ENCODE results near the gene ZYG11B.
"Not testable (repeated sequence)": the region's sequence is repeated elsewhere in the genome, so short reads cannot be mapped to it uniquely, and the experiment has no call there.

Gene ZYG11B

DNA sequence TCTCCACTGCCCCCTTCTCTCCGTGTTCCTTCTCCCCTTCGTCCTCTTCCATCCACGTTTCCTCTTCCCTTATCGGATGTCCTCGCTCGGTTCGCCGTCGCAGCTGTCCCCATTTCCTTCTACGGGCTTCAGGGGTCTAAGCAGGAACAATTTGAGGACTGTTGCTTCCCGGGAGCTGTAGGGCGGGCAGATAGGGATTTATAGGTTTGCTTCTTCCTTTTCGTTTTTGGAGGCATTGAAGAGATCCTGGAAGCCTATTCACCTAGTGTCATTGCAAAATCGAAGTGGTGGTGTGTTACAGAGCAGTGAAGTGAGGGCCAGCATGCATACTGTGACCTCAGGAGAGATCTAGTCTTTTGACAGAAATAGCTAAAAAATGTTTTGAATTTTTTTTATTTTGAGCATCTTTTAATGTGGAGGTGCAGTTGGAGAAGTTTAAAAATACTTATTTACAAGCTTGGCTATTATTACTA, 897 bp downstream of the ZYG11B start:
- Mint-ChIP-seq H3K27ac (peak overlapping the region; percentile 87 to 90), H3K4me3 (peak overlapping the region; percentile 83 to 96), H3K9me3 (no peaks in the 10 kb centered on the region), H3K4me1 (ENCODE audit: low read depth in 2 of 2) (peaks cover 15 to 40% of the 10 kb centered on the region in 2 donors), H3K27me3 (peaks cover 0 to 16% of the 10 kb centered on the region in 2 donors), H3K36me3 (ENCODE audit: insufficient read depth) (peaks cover 8% of the 10 kb centered on the region)
- no peak for ATAC-seq (replicated peaks)
- DNase-seq = peak in 1 of 3 experiments; percentile 1

DNA sequence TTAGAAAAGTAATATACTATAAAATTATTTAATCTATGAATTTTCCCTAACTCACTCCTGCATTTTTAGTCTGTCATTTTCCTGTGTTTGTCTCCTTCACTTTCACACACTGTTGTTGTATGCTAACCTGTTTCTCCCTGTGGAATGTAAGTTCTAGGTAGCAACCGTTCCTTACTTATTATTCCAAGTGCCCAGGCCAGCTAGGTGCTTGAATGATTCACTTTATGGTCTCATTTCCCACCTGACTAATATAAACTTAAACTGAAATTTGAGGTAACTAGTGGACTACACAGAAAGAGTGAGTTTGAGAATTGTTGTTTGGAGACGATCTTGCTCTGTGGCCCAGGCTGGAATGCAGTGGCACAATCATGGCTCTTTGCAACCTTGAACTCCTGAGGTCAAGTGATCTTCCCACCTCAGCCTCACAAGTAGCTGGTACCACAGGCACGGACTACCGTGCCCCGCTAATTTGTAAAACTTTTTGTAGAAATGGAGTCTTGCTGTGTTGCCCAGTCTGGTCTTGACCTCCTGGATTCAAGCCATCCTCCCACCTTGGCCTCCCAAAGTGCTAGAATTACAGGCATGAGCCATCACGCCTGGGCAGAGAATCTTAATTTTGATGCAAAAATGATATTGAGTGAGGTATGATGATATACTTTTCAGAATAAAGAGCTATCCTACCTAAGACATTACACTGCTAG, 1.9 kb downstream of the ZYG11B start:
- Mint-ChIP-seq H3K4me1 (ENCODE audit: low read depth in 2 of 2) (peaks cover 15 to 40% of the 10 kb centered on the region in 2 donors), H3K27ac (peak overlapping the region; percentile 11 to 90), H3K36me3 (ENCODE audit: insufficient read depth) (peaks cover 11% of the 10 kb centered on the region), H3K9me3 (no peaks in the 10 kb centered on the region), H3K4me3 (peak overlapping the region in 1 of 2 donors; percentile 96), H3K27me3 (peaks cover 0 to 10% of the 10 kb centered on the region in 2 donors)
- DNase-seq = no peak
- no peak for ATAC-seq (replicated peaks)

DNA sequence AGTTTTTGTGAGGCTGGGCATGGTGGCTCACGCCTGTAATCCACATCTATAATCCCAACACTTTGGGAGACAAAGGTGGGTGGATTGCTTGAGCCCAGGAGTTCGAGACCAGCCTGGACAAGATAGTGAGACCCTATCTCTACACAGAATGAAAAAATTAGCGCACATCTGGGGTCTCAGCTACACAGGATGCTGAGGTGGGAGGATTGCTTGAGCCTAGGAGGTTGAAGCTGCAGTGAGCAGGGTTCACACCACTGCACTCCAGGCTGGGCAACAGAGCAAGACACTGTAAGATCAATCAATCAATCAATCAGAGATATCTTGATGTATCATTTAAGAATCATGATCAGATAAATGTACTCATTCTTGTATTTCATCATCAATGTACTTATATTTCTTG, 7.1 kb downstream of the ZYG11B start:
- Mint-ChIP-seq H3K36me3 (ENCODE audit: insufficient read depth) (peaks cover 14% of the 10 kb centered on the region), H3K9me3 (no peaks in the 10 kb centered on the region), H3K27me3 (no peaks in the 10 kb centered on the region), H3K4me1 (ENCODE audit: low read depth in 2 of 2) (peaks cover 7 to 8% of the 10 kb centered on the region in 2 donors), H3K27ac (no peak overlapping the region), H3K4me3 (no peak overlapping the region)
- DNase-seq (no peak), ATAC-seq (replicated peaks) (no peak)

- not testable (repeated sequence) for H3K27me3 Mint-ChIP-seq; ATAC-seq (replicated peaks); DNase-seq; H3K4me3 Mint-ChIP-seq; H3K9me3 Mint-ChIP-seq; H3K27ac Mint-ChIP-seq; H3K4me1 Mint-ChIP-seq (ENCODE audit: low read depth in 2 of 2)
- H3K36me3 Mint-ChIP-seq (ENCODE audit: insufficient read depth) = peaks cover 16% of the 10 kb centered on the region
These were observed 9.1 kb downstream of the ZYG11B start for GRCh38 chr1:52735371-52735770.

- peaks cover 0 to 3% of the 10 kb centered on the region in 2 donors for H3K4me1 Mint-ChIP-seq (ENCODE audit: low read depth in 2 of 2)
- H3K27ac Mint-ChIP-seq = peak overlapping the region in 1 of 2 donors; percentile 11
- H3K27me3 Mint-ChIP-seq = no peaks in the 10 kb centered on the region
- no peaks in the 10 kb centered on the region for H3K9me3 Mint-ChIP-seq
- H3K36me3 Mint-ChIP-seq (ENCODE audit: insufficient read depth) = peaks cover 10% of the 10 kb centered on the region
- ATAC-seq (replicated peaks) (no peak), DNase-seq (no peak)
- no peak overlapping the region for H3K4me3 Mint-ChIP-seq
These were observed 11.9 kb downstream of the ZYG11B start for GRCh38 chr1:52738148-52738547.

DNA sequence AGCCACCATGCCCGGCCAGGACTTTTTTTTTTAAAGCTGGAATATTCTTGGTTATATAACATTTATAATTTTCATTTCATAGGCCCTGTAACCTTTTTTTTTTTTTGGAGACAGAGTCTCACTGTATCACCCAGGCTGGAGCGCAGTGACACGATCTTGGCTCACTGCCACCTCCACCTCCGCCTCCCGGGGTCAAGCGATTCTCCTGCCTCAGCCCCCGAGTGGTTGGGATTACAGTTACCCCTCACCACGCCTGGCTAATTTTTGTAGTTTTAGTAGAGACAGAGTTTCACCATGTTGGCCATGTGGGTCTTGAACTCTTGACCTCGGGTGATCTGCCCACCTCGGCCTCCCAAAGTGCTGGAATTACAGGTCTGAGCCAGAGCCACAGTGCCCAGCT, 12.6 kb downstream of the ZYG11B start:
- H3K27ac Mint-ChIP-seq = no peak overlapping the region
- no peaks in the 10 kb centered on the region for H3K27me3 Mint-ChIP-seq
- H3K9me3 Mint-ChIP-seq = no peaks in the 10 kb centered on the region
- no peak for DNase-seq
- ATAC-seq (replicated peaks) = no peak
- peaks cover 10% of the 10 kb centered on the region for H3K36me3 Mint-ChIP-seq (ENCODE audit: insufficient read depth)
- peaks cover 0 to 3% of the 10 kb centered on the region in 2 donors for H3K4me1 Mint-ChIP-seq (ENCODE audit: low read depth in 2 of 2)
- H3K4me3 Mint-ChIP-seq = no peak overlapping the region

GRCh38 chr1:52739699-52740467, 13.6 kb downstream of the ZYG11B start:
- Mint-ChIP-seq H3K9me3 (no peaks in the 10 kb centered on the region), H3K36me3 (ENCODE audit: insufficient read depth) (peaks cover 7% of the 10 kb centered on the region)

GRCh38 chr1:52741259-52741658, 15.0 kb downstream of the ZYG11B start:
- DNase-seq = no peak
- no peaks in the 10 kb centered on the region for H3K9me3 Mint-ChIP-seq
- no peak overlapping the region for H3K4me3 Mint-ChIP-seq
- H3K27ac Mint-ChIP-seq = peak overlapping the region in 1 of 2 donors; percentile 57
- no peaks in the 10 kb centered on the region for H3K27me3 Mint-ChIP-seq
- ATAC-seq (replicated peaks) = no peak
- H3K4me1 Mint-ChIP-seq (ENCODE audit: low read depth in 2 of 2) = peaks cover 0 to 8% of the 10 kb centered on the region in 2 donors
- peaks cover 4% of the 10 kb centered on the region for H3K36me3 Mint-ChIP-seq (ENCODE audit: insufficient read depth)

More at GRCh38 chr1:52739699-52740467, 13.6 kb downstream of the ZYG11B start:
- Mint-ChIP-seq H3K27me3 (no peaks in the 10 kb centered on the region), H3K4me3 (no peak overlapping the region), H3K27ac (no peak overlapping the region), H3K4me1 (ENCODE audit: low read depth in 2 of 2) (peaks cover 0 to 6% of the 10 kb centered on the region in 2 donors)
- DNase-seq (no peak), ATAC-seq (replicated peaks) (no peak)

- no peak overlapping the region for H3K27ac Mint-ChIP-seq
- H3K36me3 Mint-ChIP-seq (ENCODE audit: insufficient read depth) = no peaks in the 10 kb centered on the region
- ATAC-seq (replicated peaks) (no peak), DNase-seq (no peak)
- H3K4me1 Mint-ChIP-seq (ENCODE audit: low read depth in 2 of 2) = peaks cover 4 to 9% of the 10 kb centered on the region in 2 donors
- no peak overlapping the region for H3K4me3 Mint-ChIP-seq
- H3K27me3 Mint-ChIP-seq = no peaks in the 10 kb centered on the region
- H3K9me3 Mint-ChIP-seq = no peaks in the 10 kb centered on the region
These were observed 19.9 kb downstream of the ZYG11B start for GRCh38 chr1:52746189-52746588.

- H3K9me3 Mint-ChIP-seq = no peaks in the 10 kb centered on the region
- no peak overlapping the region for H3K4me3 Mint-ChIP-seq
- no peak for DNase-seq
- H3K27me3 Mint-ChIP-seq = no peaks in the 10 kb centered on the region
- no peak overlapping the region for H3K27ac Mint-ChIP-seq
- no peaks in the 10 kb centered on the region for H3K36me3 Mint-ChIP-seq (ENCODE audit: insufficient read depth)
- H3K4me1 Mint-ChIP-seq (ENCODE audit: low read depth in 2 of 2) = peaks cover 7 to 9% of the 10 kb centered on the region in 2 donors
- no peak for ATAC-seq (replicated peaks)
These were observed 21.2 kb downstream of the ZYG11B start for GRCh38 chr1:52747450-52747849.

GRCh38 chr1:52748119-52748518, 21.9 kb downstream of the ZYG11B start:
- DNase-seq (no peak), ATAC-seq (replicated peaks) (no peak)
- no peak overlapping the region for H3K4me3 Mint-ChIP-seq
- no peaks in the 10 kb centered on the region for H3K36me3 Mint-ChIP-seq (ENCODE audit: insufficient read depth)
- peaks cover 7 to 9% of the 10 kb centered on the region in 2 donors for H3K4me1 Mint-ChIP-seq (ENCODE audit: low read depth in 2 of 2)
- no peaks in the 10 kb centered on the region for H3K9me3 Mint-ChIP-seq
- no peaks in the 10 kb centered on the region for H3K27me3 Mint-ChIP-seq
- H3K27ac Mint-ChIP-seq = peak overlapping the region in 1 of 2 donors; percentile 16

DNA sequence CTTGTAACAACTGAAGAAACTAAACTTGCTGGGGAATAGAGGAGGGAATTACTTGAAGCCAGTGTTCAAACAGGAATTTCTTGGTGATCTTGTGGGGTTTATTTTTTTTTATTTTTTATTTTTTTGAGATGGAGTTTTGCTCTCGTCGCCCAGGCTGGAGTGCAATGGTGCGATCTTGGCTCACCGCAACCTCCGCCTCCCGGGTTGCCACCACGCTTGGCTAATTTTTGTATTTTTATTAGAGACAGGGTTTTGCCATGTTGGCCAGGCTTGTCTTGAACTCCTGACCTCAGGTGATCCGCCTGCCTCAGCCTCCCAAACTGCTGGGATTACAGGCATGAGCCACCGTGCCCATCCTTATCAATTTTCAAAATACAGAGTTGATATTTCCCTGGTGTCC, 23.2 kb downstream of the ZYG11B start:
- not testable (repeated sequence) for DNase-seq; H3K27me3 Mint-ChIP-seq; H3K4me1 Mint-ChIP-seq (ENCODE audit: low read depth in 2 of 2); H3K9me3 Mint-ChIP-seq; H3K4me3 Mint-ChIP-seq; ATAC-seq (replicated peaks); H3K36me3 Mint-ChIP-seq (ENCODE audit: insufficient read depth)
- H3K27ac Mint-ChIP-seq = peak overlapping the region in 1 of 2 donors; percentile 28

- not testable (repeated sequence) for ATAC-seq (replicated peaks); H3K36me3 Mint-ChIP-seq (ENCODE audit: insufficient read depth); H3K27ac Mint-ChIP-seq; H3K9me3 Mint-ChIP-seq; H3K4me1 Mint-ChIP-seq (ENCODE audit: low read depth in 2 of 2); H3K4me3 Mint-ChIP-seq; H3K27me3 Mint-ChIP-seq; DNase-seq
These were observed 23.9 kb downstream of the ZYG11B start for GRCh38 chr1:52750139-52750538.

Data from effector memory CD8-positive, alpha-beta T cell (primary cell).